Esophagus muscularis mucosa (tissue), 4 donors: Measurements from ENCODE around the gene CXCR4. TPM values are rescaled to one million over a fixed set of nuclear protein-coding genes. Genes with fewer than 3 reads are reported as not detected.

Experiments
- DNase-seq: peaks from one replicate; pipeline ENCODE4 v3.0.0-alpha.2; 2017; ENCODE audit errors: extremely low spot score
- H3K27ac ChIP-seq, 4 donors: fragments of 200-600 bp; sonication (generic); replicated peaks in 1 of 4; 1 replicate in 3 of 4; 2 replicates in 1 of 4; pipeline ENCODE4 v1.5.1; 2016 to 2019; ENCODE audit warnings: mild to moderate bottlenecking in 1 of 4
- H3K27me3 ChIP-seq, 4 donors: fragments of 200-600 bp; sonication (generic); one replicate each; pipeline versions ENCODE4 v1.5.1 to v1.6.0; 2016 to 2019
- H3K36me3 ChIP-seq, 4 donors: fragments of 200-600 bp; sonication (generic); one replicate each; pipeline ENCODE4 v1.5.1; 2016 to 2019
- H3K4me1 ChIP-seq, 4 donors: fragments of 200-600 bp; sonication (generic); one replicate each; pipeline ENCODE4 v1.5.1; 2016 to 2019
- H3K4me3 ChIP-seq, 4 donors: fragments of 200-600 bp; sonication (generic); 1 replicate in 2 of 4; 2 replicates in 2 of 4; pipeline ENCODE4 v1.5.1; 2016 to 2019; ENCODE audit warnings: mild to moderate bottlenecking in 4 of 4, moderate library complexity in 1 of 4
- H3K9me3 ChIP-seq, 4 donors: fragments of 200-600 bp; sonication (generic); 1 replicate in 3 of 4; 2 replicates in 1 of 4; pipeline ENCODE4 v1.5.1; 2016 to 2019
- CTCF ChIP-seq, 3 experiments: fragments of 200-600 bp in 2 of 3; fragments of 450-650 bp in 1 of 3; sonication (generic) in 2 of 3; IDR thresholded peaks; one replicate each; pipeline ENCODE4 v1.5.1; 2017 to 2019; ENCODE audit warnings: antibody characterized with exemption in 3 of 3, mild to moderate bottlenecking in 2 of 3, moderate library complexity in 1 of 3
- EP300 ChIP-seq: sonication (generic); formaldehyde crosslinking; IDR thresholded peaks from one replicate; pipeline ENCODE4 v1.6.1; 2017; ENCODE audit warnings: antibody characterized with exemption
- POLR2A ChIP-seq: fragments of 450-650 bp; IDR thresholded peaks from one replicate; pipeline ENCODE4 v1.6.1; 2017; ENCODE audit warnings: antibody characterized with exemption, moderate library complexity, mild to moderate bottlenecking, low read depth
- POLR2AphosphoS5 ChIP-seq, 2 donors: sonication (generic); formaldehyde crosslinking; IDR thresholded peaks; one replicate each; pipeline ENCODE4 v1.6.1; 2017; ENCODE audit warnings: antibody characterized with exemption in 2 of 2
- WGBS: methylation state at CpG from one replicate; pipeline ENCODE4 v1.1.5; 2018; 5-methylcytosine and 5-hydroxymethylcytosine counted together
- intact Hi-C: fragments of 100-400 bp; cut with DNase I; formaldehyde crosslinking; loops from one replicate; pipeline ENCODE4 v1.15.1; 2023
- total RNA-seq, 4 donors: library from RNA; depleted of rRNA; stranded (reverse); fragments of >200 nt; gene quantifications; one replicate each; pipeline versions ENCODE4 v1.1.0 to v1.2.1, GENCODE V29; 2016

CXCR4 gene
- total RNA-seq, 4 donors from 2014 or later = 4.2 to 11.8 (median 5.6) TPM

DNA sequence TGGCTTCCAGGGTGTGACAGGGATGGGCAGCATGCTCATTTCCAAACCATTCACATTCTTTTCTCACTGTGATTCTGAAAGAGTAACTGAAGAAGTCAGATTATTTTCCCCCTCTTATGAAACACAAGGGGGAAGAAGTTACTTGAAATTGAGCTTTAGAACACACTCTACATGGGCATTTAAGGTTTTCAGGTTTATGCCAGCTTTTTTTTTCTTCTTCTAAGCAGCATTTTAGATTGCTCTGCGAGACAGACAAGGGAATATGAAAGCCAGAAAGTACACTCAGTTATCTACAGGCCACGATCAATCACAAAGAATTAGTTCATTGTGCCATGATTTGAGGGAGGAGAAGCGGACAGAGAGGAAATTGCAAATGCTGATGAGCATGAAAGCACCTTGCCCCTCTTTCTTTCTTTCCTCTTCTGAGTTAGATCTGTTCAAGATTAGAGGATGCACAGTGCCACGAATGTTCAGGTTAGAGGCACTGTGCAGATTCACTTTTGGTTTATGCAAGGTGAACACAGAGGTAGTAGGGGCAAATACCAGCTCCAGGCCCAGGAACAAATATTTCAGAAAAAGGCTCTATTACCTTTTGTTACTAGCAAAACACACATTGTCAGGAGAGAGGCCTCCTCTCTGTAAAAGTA, 49.2 kb downstream of the CXCR4 start:
- intact Hi-C loops = no loop called here
- DNase-seq = no peak
- H3K36me3 ChIP-seq = no peaks in the 10 kb centered on the region
- no peaks in the 10 kb centered on the region for H3K9me3 ChIP-seq
- H3K4me1 ChIP-seq = no peaks in the 10 kb centered on the region
- H3K4me3 ChIP-seq = no peak overlapping the region
- H3K27me3 ChIP-seq = no peaks in the 10 kb centered on the region
- TF ChIP-seq EP300 = no peak
- no peak for TF ChIP-seq POLR2A
- TF ChIP-seq CTCF (IDR thresholded peaks at IDR 0.05) = no peak
- no peak for TF ChIP-seq POLR2AphosphoS5 (IDR thresholded peaks at IDR 0.05)
- no peak overlapping the region for H3K27ac ChIP-seq
- 89% methylated on average over 4 of the region's 4 CpGs for WGBS

DNA sequence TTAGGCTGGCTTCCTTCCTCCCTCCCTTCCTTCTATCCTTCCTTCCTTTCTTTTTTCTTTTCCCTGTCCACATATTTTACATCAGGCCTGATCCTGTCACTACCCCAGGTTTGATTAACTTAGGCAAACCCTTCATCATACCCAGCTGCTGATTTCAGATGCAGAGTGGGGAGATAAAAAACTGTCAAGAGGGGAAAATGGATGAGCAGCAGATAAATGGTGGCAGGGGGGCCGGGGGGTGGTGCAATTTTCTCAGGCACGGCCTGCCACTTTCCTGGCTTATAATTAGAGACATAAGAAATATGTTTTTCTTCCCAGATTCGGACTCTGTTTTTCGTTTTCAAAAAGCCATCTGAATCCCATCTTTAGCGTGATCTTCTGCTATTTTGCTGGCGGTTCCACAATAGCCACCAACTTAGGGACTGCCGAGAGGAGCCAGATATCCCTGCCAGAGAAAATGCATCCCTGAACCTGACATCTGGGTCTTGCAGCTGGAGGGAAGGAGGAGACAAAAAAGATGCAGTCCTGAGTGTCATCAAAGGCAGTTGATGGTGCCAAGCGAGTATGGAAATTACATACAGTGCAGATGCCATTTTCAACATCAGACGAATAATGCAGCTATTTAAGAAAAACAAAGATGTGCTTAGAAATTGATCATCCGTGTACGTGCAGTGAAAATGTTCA, 49.9 kb downstream of the CXCR4 start:
- DNase-seq = no peak
- Histone ChIP-seq H3K36me3 (no peaks in the 10 kb centered on the region), H3K9me3 (no peaks in the 10 kb centered on the region), H3K4me3 (no peak overlapping the region), H3K27me3 (no peaks in the 10 kb centered on the region), H3K4me1 (no peaks in the 10 kb centered on the region), H3K27ac (no peak overlapping the region)
- intact Hi-C loops = no loop called here
- 69% methylated on average over 11 of the region's 11 CpGs for WGBS
- TF ChIP-seq CTCF (IDR thresholded peaks at IDR 0.05) = no peak
- no peak for TF ChIP-seq POLR2A

DNA sequence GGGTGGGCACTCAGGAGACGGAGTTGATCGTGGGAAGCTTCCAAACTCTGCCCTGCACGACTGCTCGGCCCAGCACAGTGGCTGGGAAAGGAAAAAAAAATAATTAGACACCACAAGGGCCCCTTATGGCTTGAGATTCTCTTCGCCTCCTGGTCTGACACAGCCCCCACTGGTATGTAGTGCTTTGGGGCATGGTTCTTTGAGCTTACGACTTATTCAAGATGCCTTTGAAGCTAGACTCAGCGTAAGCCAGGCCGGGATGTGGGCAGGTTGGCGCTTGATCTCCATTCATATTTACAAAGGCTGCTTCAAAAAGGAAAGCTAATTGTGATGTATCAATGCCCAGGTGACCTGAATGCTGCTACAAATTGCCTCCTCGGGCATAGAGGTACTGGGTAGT, 50.5 kb downstream of the CXCR4 start:
- intact Hi-C loops = no loop called here
- no peak for DNase-seq
- no peak overlapping the region for H3K27ac ChIP-seq
- H3K9me3 ChIP-seq = no peaks in the 10 kb centered on the region
- WGBS = 93% methylated on average over 10 of the region's 10 CpGs
- no peaks in the 10 kb centered on the region for H3K4me1 ChIP-seq
- TF ChIP-seq CTCF (IDR thresholded peaks at IDR 0.05) = no peak
- TF ChIP-seq POLR2AphosphoS5 (IDR thresholded peaks at IDR 0.05) = no peak
- no peak for TF ChIP-seq EP300
- TF ChIP-seq POLR2A = no peak
- no peaks in the 10 kb centered on the region for H3K36me3 ChIP-seq
- no peaks in the 10 kb centered on the region for H3K27me3 ChIP-seq
- H3K4me3 ChIP-seq = no peak overlapping the region

- H3K27ac ChIP-seq = no peak overlapping the region
- H3K27me3 ChIP-seq = no peaks in the 10 kb centered on the region
- H3K4me1 ChIP-seq = no peaks in the 10 kb centered on the region
- no peak overlapping the region for H3K4me3 ChIP-seq
- intact Hi-C loops = no loop called here
- TF ChIP-seq CTCF (IDR thresholded peaks at IDR 0.05) (no peak), POLR2A (no peak), POLR2AphosphoS5 (IDR thresholded peaks at IDR 0.05) (no peak), EP300 (no peak)
- no peak for DNase-seq
- no peaks in the 10 kb centered on the region for H3K9me3 ChIP-seq
- H3K36me3 ChIP-seq = no peaks in the 10 kb centered on the region
- WGBS = 84% methylated on average over 3 of the region's 3 CpGs
These were observed 52.0 kb downstream of the CXCR4 start for GRCh38 chr2:136065907-136066306.
